GM21515 (cell line): Measurements from ENCODE around the gene EHD1.

Experiments used
- ATAC-seq: cut with Tn5 transposase; IDR thresholded peaks from one replicate; pipeline ENCODE4 v1.9.1; 2021; ENCODE audit not compliant: unreplicated experiment

Gene EHD1

DNA sequence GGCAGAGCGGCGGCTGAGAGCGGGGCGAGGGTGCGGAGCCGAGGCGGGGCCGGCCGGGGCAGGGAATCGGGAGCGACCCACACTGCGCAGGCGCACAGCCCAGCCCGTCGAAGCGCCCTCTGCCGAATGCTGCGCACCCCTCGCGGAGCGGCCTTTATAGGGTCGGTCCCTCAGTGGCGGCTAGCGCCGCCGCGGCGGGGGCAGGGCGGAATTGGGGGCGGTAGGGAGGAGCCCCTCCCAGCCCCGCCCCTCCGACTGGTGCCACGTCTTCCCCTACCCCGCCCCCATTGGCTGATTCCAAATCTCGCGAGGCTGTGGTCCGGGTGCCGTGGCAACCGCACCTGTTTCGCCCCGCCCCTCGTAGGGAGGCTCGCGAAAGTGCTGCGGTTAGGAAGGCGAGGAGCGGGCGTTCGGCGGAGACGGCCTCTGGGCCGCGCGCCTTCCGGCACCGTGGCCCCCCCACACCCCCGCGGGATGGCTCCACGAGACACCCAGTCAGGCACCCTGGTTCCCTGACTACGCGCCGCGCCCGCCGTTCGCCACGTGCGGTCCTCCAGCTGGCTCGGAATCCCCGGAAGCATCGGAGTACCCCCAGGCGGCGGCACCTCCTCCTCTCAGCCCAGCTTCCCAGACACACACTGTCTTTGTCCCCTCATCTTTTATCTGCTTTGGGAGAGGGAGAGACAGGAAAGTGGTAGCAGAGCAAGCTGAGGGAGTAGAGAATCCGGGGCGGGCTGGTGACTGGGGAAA is at the start of gene EHD1:
TSS of gene EHD1 (minus strand) at position 128 of the 750 bp plus-strand sequence. CDS start 157 bp downstream, outside the sequence.
- ATAC-seq: peak; percentile 61

DNA sequence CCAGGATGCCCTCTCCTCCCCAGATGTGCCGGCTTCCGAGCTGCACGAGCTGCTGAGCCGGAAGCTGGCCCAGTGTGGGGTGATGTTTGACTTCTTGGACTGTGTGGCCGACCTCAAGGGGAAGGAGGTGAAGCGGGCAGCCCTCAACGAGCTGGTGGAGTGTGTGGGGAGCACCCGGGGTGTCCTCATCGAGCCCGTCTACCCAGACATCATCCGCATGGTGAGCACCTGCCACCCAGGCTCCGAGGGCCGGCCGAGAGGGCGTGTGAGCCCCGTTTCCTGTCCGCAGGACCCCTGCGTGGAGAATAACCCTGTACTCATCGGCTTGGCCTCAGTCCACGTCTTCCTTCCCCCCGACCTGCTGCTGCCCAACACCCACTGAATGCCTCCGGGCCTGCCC is 48.3 kb upstream of the EHD1 start:
- ATAC-seq: no peak

GRCh38 chr11:64925536-64926436 is 47.4 kb upstream of the EHD1 start:
- no peak for ATAC-seq

DNA sequence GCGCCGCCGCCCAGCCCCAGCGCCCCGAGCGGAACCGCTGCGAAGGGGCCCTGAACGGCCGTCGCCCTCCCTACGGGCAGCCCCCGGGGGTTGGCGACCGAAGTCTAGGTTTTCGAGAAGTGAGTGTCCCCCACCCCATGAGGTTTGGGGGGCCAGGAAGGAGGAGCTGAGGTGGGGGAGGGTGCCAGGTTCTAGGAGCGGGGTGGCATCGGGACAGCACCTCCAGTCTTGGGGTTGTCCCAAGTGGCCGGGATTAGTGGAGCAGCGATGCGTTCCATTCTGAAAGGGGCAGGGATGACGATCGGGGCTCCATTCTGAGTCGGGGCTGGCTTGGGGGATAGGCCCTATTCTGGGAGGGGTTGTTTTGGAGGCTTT is 46.5 kb upstream of the EHD1 start:
- peak; percentile 5 for ATAC-seq

- ATAC-seq: peak; percentile 76
These were observed 45.8 kb upstream of the EHD1 start, which contains the start of gene PPP2R5B for GRCh38 chr11:64923944-64924909. PPP2R5B (plus strand) TSS chr11:64924689; CDS start chr11:64925735, 1,046 bp downstream.

GRCh38 chr11:64923151-64923661 is 44.8 kb upstream of the EHD1 start:
- ATAC-seq: no peak

GRCh38 chr11:64921384-64921783 is 43.0 kb upstream of the EHD1 start:
- no peak for ATAC-seq

GRCh38 chr11:64920124-64920523 is 41.7 kb upstream of the EHD1 start:
- no peak for ATAC-seq

DNA sequence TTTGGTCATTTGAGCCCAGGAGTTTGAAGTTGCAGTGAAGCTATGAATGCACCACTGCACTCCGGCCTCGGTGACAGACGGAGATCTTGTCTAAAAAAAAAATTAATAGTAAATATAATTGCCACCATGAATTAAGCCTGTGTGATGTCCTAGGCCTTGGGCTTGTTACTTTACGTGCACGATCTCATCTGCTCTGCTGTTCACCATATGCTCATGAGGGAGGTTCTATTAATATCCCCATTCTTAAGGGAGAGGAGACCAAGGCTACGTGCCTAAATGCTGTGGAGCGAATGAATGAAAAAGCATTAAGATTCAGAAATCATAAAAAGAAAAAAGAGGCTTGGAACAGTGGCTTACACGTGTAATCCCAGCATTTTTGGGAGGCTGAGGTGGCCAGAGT is 41.2 kb upstream of the EHD1 start:
- no peak for ATAC-seq

DNA sequence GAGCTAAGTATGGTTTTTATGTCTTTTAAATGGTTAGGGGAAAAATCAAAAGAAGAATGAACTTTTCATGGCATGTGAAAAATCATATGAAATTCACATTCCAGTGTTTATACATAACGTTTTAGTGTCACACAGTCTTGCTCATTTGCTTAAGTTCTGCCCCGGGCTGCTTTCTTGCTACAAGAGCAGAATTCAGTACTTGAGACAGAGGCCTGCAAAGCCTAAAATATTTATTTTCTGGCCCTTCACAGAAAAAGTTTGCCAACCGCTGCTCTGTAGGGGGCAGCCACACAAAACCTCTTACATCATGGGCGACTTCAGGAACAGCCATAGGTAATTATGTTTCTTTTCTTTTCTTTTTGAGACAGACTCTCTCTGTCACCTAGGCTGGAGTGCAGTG is 39.6 kb upstream of the EHD1 start:
- no peak for ATAC-seq

- ATAC-seq: no peak
These were observed 39.2 kb upstream of the EHD1 start for GRCh38 chr11:64917663-64917995.

GRCh38 chr11:64916775-64917662 is 38.6 kb upstream of the EHD1 start, which contains the start of gene ATG2A:
ATG2A (minus strand) TSS chr11:64917209; CDS start chr11:64917135, 74 bp downstream.
- peak; percentile 87 for ATAC-seq

DNA sequence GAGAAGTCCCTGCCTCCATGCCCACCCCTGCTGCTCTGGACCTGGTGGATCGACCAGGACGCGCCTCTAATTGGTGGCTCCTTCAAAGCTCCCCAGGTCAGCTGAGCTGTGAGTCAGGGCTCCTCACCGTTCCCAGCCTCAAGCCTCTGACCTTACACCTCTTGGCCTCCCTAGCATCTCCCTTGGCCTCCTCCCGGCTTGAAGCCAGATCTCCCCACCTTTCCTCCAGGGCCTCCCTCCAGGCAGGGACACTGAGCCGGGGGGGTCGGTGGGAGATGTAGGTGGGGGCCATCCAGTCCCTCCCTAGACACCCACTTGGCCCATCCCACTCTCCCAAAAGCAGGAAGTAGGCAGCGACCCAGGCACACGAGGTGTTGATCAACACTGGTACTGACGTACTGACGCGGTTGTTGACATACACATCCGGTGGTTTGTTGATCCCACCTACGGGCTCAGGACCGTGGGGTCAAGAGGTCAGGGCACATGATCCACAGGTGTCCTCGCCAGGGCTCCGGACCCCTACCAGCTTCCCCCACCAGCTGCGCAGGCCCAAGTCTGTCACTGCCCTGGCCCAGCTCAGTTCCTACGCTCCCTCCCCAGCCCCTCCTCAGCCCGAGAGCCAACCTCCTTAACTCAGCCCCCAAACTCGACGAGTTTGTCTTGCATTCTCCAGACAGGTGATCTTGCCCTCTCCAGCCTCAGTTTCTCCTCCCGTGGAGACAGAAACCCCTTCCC is 37.8 kb upstream of the EHD1 start:
- peak; percentile 11 for ATAC-seq

DNA sequence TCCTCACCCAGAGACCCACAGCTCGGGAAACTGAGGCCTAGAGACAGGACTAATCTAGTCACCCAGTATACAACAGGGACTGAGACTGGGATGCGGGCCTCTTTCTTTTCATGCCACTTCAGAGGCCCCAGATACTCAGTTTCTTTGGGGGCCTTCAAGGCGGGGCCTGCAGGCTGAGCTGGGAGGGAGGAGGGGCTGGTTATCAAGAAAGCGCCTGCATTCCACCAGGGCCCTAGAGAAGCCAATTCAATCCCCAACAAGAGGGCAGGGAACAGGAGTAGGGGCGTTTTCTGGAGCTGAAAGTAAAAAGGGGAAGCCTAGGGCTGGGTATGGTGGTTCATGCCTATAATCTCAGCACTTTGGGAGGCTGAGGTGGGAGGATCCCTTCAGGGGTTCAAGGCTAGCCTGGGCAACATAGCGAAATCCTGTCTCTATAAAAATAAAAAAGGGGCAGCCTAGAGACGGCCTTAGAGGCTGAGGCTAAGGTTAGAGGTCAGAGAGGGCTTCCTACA is 37.0 kb upstream of the EHD1 start:
- no peak for ATAC-seq

GRCh38 chr11:64914123-64914522 is 35.7 kb upstream of the EHD1 start:
- ATAC-seq: no peak

- no peak for ATAC-seq
These were observed 34.8 kb upstream of the EHD1 start for GRCh38 chr11:64913171-64913727.

GRCh38 chr11:64911689-64912088 is 33.3 kb upstream of the EHD1 start:
- ATAC-seq: no peak

- no peak for ATAC-seq
These were observed 32.7 kb upstream of the EHD1 start for GRCh38 chr11:64911142-64911541.
